Mesothelial cell of epicardium (in vitro differentiated cells): Measurements from ENCODE around the gene CPOX. TPM values are rescaled to one million over a fixed set of nuclear protein-coding genes. Genes with fewer than 3 reads are reported as not detected.

ENCODE experiments used
- DNase-seq, 2 experiments: peaks; one replicate each; pipeline ENCODE4 v3.0.0; 2021; ENCODE audit warnings: low spot score in 2 of 2; ENCODE audit not compliant: unreplicated experiment in 2 of 2
- H3K27ac Mint-ChIP-seq: 2 replicates; pipeline ENCODE4 v1.8.0; 2021; ENCODE audit warnings: mixed read lengths
- H3K27me3 Mint-ChIP-seq: 2 replicates; pipeline ENCODE4 v1.8.0; 2021; ENCODE audit warnings: low read depth, mixed read lengths
- H3K36me3 Mint-ChIP-seq: 2 replicates; pipeline ENCODE4 v1.8.0; 2021; ENCODE audit warnings: mixed read lengths
- H3K4me1 Mint-ChIP-seq: 2 replicates; pipeline ENCODE4 v1.8.0; 2021; ENCODE audit warnings: mixed read lengths
- H3K4me3 Mint-ChIP-seq: 2 replicates; pipeline ENCODE4 v1.8.0; 2021; ENCODE audit warnings: mild to moderate bottlenecking, moderate library complexity, mixed read lengths
- H3K9me3 Mint-ChIP-seq: 2 replicates; pipeline ENCODE4 v1.8.0; 2021; ENCODE audit warnings: mixed read lengths
- total RNA-seq: library from RNA; stranded (reverse); gene quantifications from 3 replicates; pipeline ENCODE4 v1.2.1, GENCODE V29; 2021
- TF ChIP-seq, protein P1 (sequence below): fragments of 200-600 bp; sonication (generic); IDR thresholded peaks from one replicate; pipeline ENCODE4 v1.5.0; 2021; ENCODE audit warnings: antibody characterized with exemption; ENCODE audit not compliant: unreplicated experiment

CPOX gene
- total RNA-seq, 1 donor from 2014 or later: 18.4 TPM

DNA sequence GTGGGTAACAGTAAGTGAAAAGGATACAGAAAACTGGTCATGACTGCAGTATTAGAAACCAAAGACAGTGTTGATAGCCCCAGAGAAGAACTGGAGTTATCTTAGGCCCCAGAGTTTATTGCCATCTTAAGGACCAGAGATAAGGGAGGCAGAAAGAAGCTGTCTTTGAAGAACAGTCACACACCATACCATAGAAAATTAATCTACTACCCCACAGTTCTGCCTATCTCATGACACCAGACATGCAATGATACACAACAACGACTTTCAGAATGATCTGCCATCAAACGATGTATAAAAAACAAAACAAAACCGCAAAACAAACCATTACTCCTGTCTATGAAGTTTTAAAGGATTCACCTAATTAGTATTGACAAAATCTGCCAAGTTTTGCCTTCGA lies 9.6 kb downstream of the CPOX start:
- TF ChIP-seq, protein P1, sequence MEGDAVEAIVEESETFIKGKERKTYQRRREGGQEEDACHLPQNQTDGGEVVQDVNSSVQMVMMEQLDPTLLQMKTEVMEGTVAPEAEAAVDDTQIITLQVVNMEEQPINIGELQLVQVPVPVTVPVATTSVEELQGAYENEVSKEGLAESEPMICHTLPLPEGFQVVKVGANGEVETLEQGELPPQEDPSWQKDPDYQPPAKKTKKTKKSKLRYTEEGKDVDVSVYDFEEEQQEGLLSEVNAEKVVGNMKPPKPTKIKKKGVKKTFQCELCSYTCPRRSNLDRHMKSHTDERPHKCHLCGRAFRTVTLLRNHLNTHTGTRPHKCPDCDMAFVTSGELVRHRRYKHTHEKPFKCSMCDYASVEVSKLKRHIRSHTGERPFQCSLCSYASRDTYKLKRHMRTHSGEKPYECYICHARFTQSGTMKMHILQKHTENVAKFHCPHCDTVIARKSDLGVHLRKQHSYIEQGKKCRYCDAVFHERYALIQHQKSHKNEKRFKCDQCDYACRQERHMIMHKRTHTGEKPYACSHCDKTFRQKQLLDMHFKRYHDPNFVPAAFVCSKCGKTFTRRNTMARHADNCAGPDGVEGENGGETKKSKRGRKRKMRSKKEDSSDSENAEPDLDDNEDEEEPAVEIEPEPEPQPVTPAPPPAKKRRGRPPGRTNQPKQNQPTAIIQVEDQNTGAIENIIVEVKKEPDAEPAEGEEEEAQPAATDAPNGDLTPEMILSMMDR: no peak
- no peak overlapping the region for H3K27ac Mint-ChIP-seq
- no peaks in the 10 kb centered on the region for H3K27me3 Mint-ChIP-seq
- no peaks in the 10 kb centered on the region for H3K4me1 Mint-ChIP-seq
- no peak overlapping the region for H3K4me3 Mint-ChIP-seq
- H3K36me3 Mint-ChIP-seq: peaks cover 32% of the 10 kb centered on the region
- H3K9me3 Mint-ChIP-seq: no peaks in the 10 kb centered on the region
- no peak for DNase-seq

DNA sequence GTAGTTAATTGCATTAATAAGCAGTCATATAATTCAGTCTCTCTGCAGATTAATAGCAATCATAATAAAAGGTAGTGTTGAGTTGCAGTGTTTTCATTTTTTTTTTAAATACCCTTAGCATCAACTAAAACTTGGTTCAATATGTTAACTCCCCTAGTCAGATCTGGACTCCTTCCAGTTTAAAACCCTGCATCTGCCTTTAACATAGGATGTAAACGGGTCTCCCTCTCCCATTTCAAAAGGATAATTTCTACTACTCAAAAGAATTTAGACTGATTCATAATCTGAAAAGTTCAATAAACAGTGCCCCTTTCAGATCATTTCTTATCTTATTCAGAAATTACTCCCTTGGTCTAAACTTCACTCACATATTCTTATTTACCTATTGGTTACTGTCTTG lies 11.4 kb downstream of the CPOX start:
- H3K4me3 Mint-ChIP-seq: no peak overlapping the region

DNA sequence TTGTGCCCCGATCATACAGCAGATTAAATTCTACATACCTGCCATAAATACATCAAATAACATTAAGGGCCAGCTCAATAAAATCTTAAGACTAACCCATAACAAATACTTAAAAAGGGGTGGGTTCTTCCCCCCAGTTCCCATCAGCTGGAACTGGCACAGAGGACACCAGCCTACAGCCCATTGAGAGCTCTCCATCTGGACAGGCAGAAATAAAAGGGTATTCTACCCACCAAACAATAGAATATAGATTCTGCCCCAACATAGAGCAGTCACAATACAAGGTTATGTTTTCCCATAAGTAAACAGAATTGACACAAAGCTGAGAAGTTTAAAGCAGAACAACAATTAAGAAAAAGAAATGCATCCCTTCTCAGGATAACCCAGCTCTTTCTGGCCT lies 11.9 kb downstream of the CPOX start:
- TF ChIP-seq, protein P1: no peak
- H3K27me3 Mint-ChIP-seq: no peaks in the 10 kb centered on the region
- H3K4me1 Mint-ChIP-seq: no peaks in the 10 kb centered on the region
- no peak for DNase-seq
- H3K9me3 Mint-ChIP-seq: no peaks in the 10 kb centered on the region
- H3K27ac Mint-ChIP-seq: no peak overlapping the region
- H3K4me3 Mint-ChIP-seq: no peak overlapping the region
- peaks cover 33% of the 10 kb centered on the region for H3K36me3 Mint-ChIP-seq

More for the DNA sequence above, 11.4 kb downstream of the CPOX start:
- TF ChIP-seq, protein P1: no peak
- H3K27me3 Mint-ChIP-seq: no peaks in the 10 kb centered on the region
- DNase-seq: no peak
- no peaks in the 10 kb centered on the region for H3K9me3 Mint-ChIP-seq
- H3K36me3 Mint-ChIP-seq: peaks cover 31% of the 10 kb centered on the region
- H3K27ac Mint-ChIP-seq: no peak overlapping the region
- H3K4me1 Mint-ChIP-seq: no peaks in the 10 kb centered on the region

DNA sequence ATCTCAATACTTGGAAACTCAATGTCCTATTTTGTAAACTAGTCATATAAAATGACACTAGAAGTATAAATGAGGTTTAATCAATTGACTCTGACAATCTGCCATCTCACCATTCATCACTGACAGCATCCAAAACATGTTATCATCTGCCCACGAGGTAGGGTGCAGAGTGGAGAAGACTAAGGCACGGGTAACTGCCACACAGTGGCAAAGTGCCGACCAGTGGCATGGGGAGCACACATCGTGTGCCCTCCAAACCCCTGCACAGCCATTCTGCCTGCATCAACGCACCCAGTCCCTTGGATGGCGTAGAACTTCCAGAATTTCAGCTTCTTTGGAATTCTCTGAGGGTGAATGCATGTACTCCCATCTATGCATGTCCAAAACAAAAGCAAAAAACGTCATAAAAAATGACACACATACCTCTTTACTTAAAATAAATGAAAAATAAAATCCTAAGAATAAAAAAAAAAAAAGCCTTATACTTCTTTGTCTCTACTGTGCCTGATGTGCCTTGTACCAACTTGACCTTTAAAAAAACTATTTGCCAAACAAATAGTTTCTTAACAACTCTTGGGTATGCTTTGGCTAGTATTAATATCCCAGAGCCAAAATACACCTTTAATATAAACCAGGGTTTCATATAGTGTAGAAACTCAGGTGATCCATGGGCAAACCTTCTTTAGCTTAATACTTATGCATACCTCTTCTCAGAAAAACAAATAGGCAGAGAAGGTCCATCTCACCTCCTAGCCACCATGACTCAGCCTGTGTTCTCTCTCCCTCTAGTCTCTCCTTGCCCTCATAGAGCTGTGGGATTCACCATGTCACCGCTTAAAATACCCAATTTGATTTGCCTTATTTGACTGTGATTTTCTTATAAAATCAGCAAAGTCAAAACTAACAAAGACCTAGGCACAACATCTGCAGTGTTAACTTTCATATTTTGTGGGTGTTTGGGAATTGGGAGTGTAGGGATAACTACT lies 12.7 kb downstream of the CPOX start:
- H3K36me3 Mint-ChIP-seq: peaks cover 30% of the 10 kb centered on the region
- no peak overlapping the region for H3K27ac Mint-ChIP-seq
- H3K27me3 Mint-ChIP-seq: no peaks in the 10 kb centered on the region
- no peak overlapping the region for H3K4me3 Mint-ChIP-seq
- H3K9me3 Mint-ChIP-seq: no peaks in the 10 kb centered on the region
- H3K4me1 Mint-ChIP-seq: no peaks in the 10 kb centered on the region
- DNase-seq: no peak
- TF ChIP-seq, protein P1: no peak

DNA sequence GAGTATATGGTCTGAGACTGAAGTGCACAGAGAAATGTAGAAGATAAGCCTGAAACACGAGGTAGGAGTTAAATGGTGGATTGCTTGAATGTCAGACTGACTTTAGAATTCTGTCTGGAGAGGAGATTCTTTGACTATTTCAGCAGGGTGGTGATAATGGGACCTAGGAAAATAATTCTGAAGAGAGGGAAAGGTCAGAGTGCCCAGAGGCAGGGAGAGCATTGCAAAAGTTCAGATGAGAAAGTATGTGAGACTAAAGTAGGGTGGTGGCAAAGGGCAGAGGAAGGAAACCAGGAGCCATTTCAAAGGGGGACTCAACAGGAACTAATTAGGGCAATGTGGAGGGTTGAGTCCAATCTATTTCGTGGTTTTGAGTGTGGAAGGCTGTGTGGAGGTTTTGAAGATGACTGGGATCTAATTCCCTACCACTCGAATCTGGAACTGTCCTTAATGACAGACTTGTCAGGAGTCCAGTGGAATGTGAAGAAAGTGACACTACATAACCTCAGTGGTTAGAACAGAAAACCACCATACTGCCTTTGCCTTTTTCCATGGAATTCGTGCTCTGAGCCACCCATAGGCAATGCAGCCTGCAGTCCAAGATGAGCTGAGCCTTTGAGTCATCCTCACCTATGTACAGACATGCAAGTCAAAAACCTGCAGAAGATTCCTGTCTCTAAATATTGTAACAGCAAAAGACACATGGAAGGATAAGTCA lies 16.1 kb downstream of the CPOX start:
- DNase-seq: no peak

More for the DNA sequence above, 16.1 kb downstream of the CPOX start:
- Mint-ChIP-seq H3K27me3 (no peaks in the 10 kb centered on the region), H3K4me1 (peaks cover 3% of the 10 kb centered on the region), H3K4me3 (no peak overlapping the region), H3K27ac (no peak overlapping the region), H3K36me3 (peaks cover 18% of the 10 kb centered on the region), H3K9me3 (no peaks in the 10 kb centered on the region)
- TF ChIP-seq, protein P1: no peak
